Measurements from ENCODE around the gene SPDYA.

Gene SPDYA

DNA sequence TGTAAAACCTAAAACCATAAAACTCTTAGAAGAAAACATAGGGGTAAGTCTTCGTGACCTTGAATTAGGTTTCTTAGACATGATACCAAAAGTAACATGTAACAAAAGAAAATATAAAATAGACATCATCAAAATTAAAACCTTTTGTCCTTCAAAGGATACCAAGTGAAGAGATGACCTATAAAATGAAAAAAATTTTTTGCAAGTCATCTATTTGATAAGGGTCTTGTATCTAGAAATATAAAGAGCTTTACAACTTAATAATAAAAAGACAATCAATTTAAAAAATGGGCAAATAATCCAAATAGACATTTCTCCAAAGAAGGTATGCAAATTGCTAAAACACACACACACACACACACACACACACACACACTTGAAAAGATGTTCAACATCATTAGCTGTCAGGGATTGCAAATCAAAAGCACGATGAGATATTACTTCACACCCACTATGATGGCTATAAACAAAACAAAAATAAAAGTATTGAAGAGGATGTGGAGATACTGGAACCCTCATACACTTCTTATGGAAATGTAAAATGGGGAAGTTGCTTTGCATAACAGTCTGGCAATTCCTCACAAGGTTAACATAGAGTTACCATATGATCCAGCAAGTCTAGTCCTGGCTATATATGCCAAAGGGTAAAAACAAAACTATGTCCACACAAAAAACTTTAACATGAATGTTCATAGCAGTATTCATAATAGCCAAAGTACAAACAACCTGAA is 23.3 kb downstream of the SPDYA start:
- DNase-seq = no peak

DNA sequence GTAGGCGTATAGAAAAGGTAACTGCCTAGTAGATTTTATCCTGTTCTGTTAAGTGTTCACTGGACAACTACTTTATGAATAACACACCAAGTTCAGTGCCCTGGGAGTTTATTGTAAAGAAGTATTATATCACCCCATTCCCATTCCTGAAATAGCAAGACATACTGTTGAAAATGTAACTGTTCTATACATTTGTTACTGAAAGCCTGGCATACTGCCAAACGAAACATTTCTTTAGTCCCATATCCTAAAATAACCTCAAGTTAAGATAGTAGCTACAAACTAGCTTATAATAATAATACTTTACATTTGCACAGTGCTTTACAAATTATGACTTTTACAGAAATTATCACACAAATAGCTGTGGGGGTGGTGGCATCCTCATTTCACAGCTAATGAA is 25.1 kb downstream of the SPDYA start:
- no peak for DNase-seq

DNA sequence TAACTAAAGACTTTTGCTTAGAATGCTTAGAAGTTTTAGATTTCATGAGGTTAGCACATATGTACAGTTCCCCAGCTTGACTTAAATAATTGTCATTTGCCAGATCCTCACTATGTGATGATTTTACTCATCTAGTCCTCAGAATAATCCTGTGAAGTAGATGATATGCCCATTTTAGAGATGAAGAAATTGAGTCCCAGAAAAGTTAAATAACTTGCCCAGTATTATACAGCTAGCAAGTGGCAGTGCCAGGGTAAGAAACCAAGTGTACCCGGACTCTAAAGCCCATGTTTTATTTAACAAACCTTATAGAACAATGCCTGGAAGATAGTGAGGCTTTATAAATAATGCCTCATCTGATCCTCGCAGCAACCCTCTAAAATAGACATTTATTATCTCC is 28.3 kb downstream of the SPDYA start:
- DNase-seq = no peak

DNA sequence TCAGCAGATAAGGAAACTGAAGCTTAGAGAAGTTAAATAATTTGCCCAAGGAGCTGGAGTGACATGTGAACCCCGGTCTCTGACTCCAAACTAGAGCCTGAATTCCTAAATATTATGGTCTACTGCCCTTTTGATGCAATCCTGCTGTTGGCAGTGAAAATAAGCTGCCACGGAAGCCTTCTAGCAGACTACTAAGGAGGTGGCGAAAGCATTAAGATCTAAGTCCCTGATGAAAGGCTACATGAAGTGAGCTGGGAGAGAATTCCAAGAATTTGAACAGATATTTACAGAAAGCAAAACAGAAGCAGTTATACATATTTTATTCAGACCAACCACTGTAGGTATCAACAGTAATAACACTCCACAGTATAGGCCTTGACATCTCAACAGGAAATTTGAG is 31.4 kb downstream of the SPDYA start:
- DNase-seq = no peak

DNA sequence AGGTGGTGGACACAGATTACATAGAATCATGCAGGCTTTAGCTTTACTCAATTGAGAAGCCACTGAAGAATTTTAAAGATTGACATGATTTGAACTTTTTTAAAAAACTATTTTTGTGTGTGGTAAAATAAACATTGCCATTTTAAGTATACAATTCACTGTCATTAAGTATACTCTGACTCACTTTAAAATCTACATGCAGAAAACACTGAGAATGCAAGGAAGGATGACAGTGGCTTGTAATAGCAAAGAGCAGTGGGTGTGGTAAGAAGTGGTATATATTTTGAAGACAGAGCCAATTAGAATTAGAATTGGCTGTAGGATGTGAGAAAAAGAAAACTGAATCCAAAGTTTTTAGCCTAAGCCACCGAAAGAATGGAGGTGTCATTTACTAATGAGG is 44.6 kb downstream of the SPDYA start:
- no peak for DNase-seq

DNA sequence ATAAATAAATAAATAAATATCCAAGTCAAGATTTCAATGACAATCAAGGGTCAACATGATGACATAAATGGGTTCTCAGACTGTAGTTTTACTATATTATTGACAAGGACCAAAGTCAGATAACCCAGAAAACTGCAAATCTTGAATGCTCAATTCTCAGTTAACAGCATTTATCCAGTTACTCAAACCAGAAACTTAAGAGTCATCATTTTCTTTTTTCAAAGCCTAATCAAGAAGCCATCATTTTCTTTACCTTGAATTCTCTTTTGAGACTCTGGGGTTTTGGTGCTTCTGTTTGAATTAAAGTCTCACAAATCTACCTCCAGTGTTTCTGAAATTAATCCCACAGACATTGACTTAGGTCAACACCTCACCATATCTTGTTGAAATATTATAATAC is 45.3 kb downstream of the SPDYA start:
- DNase-seq = no peak

DNA sequence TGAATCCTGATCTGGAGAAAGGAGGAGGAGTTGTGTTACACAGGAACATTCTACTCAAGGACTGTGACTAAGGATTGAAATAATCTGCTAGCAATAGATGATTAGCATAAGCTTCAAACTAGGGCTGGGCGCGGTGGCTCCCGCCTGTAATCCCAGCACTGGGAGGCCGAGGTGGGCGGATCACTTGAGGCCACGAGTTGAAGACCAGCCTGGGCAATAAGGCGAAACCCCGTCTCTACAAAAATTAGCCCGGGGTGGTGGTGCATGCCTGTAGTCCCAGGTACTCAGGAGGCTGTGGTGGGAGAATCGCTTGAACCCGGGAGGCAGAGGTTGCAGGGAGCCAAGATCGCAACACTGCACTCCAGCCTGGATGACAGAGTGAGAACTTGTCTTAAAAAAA is 58.0 kb downstream of the SPDYA start:
- DNase-seq = no peak

DNA sequence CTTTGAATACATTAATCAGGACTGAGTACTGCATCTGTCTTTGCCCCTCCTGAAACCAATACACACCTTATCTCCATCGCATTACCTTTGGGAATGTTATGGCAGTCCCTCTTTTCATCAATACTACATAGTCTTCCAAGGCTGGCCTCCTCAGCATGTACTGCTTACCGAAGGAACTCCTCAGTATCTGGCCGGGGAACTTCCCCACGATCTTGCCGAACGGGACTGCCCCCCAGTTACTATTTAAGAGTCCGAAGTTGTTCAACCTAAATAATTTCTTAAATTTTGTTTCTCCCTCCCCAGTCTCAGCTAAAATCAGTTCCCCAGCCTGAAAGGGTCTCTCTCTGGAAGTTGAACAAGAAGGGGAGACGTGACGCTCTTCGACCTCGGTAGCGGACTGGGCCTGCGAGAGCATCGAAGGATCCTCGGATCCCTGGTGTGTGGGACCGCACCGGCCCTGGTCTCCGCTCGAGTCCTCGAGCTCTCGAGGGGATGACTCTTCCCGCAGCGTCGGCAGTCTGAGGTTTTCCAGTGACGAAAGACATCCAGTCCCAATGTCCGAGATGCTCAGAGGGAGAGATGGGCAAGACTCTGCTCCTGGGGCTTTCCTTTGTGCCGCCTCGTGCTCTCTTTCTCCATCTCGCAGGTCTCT is 59.0 kb downstream of the SPDYA start:
- DNase-seq = no peak

DNA sequence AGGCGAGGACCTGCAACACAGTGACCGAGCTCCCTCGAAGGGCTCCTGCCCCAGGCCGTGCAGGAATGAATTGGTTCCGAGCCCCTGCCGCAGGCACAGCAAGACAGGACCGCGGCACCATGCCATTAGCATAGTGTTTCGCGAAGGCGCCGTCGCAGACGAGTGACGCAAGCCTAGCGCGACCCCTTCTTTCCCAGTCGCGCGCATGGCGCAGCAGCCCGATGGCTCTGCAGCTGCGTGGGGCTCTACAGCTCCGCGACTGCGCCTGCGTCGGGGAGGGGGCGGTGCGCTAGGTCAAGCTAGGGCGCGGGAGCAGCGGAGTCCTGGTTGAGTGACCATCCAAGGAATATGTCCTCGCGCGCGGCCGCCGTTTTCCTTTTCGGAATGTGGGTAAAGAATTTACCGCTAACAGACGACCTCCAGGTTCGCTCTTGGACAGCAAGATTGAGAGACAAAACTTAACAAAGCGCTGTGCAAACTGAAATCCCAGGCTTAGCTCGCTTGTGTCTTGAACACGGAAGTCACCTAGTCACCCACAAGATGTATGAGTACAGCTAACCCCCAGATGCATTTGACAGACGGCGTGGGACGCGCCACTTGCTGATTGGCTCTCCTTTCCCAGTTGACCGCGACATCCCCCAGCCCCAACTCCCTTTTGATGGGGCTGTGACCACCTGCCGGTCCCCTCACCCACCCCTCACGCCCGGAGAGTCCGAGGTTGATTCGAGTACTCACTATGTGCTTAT is 59.7 kb downstream of the SPDYA start, which contains the start of gene TRMT61B:
TRMT61B (minus strand) TSS at position 164 of the 746 bp plus-strand sequence; CDS start at position 132, 32 bp downstream.
- DNase-seq = peak; percentile 98

DNA sequence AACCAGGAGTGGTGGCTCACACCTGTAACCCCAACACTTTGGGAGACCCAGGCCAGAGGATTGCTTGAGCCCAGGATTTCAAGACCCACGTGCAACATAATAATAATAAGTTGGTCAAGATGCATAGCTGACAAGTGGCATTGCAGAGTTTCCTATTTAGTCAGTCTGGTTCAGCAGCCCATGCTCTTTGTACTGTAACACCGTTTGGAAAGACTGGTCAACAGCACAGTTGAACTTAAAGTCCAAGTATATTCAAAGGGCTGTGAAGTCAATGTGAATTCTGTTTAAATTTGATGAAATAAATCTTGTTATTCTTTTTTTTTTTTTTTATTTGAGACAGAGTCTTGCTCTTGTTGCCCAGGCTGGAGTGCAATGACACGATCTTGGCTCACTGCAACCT is 61.0 kb downstream of the SPDYA start:
- no peak for DNase-seq

DNA sequence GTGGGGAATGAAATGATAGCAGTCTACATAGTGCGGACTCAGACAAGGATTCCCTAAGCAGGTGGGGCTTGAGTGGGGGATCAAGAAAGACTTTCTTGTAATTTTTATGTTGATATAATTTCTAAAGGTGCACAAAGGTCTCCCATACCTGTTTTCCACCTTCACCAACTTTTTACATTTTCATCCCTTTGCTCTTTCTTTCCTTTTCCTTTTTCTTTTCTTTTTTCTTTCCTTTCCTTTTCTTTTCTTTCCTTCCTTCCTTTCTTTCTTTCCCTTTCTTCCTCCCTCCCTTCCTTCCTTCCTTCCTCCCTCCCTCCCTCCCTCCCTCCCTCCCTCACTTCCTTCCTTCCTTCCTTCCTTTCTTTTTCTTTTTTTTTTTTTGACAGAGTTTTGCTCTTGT is 69.6 kb downstream of the SPDYA start:
- DNase-seq = no peak

DNA sequence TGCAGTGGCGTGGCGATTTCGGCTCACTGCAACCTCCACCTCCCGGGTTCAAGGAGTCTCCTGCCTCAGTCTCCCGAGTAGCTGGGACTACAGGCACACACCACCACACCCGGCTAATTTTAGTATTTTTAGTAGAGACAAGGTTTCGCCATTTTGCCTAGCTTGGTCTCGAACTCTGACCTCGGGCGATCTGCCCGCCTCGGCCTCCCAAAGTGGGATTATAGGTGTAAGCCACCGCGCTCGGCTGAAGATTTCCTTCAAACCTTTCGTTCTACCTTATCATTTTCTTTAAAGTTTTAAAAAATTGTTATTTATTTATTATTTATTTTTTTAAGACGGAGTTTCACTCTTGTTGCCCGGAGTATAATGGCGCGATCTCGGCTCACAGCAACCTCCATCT is 82.9 kb downstream of the SPDYA start:
- DNase-seq = no peak

DNA sequence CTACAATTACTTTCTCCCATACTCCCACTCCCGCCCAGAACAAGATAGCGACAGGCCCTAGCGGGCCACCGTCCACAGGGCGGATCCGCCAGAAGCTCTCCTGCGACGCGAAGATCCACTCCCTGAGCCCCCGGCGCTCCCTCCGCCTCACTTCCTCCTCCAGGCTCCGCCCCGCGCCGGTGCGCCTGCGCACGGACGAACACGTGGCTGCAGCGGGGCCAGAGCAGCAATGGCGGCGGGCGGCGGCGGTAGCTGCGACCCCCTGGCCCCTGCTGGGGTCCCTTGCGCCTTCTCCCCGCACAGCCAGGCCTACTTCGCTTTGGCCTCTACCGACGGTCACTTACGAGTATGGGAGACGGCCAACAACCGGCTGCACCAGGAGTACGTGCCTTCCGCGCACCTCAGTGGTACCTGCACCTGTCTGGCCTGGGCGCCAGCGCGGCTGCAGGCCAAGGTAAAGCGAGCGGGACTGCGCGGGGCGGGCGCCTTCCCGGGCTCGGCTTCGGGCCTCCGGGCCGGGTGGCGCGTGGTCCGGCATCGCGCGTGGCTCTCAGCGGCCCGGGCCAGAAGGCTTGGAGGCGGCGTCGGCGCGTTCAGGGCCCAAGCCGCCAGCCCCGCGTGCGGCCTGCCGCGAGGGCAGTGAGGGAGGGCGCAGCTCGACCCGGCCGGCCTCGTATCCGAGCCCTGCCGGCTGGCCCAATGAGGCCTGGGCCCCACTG is 84.0 kb downstream of the SPDYA start, which contains the start of gene WDR43:
WDR43 (plus strand) TSS at position 198 of the 719 bp plus-strand sequence; CDS start at position 230, 32 bp downstream.
- peak; percentile 99 for DNase-seq

DNA sequence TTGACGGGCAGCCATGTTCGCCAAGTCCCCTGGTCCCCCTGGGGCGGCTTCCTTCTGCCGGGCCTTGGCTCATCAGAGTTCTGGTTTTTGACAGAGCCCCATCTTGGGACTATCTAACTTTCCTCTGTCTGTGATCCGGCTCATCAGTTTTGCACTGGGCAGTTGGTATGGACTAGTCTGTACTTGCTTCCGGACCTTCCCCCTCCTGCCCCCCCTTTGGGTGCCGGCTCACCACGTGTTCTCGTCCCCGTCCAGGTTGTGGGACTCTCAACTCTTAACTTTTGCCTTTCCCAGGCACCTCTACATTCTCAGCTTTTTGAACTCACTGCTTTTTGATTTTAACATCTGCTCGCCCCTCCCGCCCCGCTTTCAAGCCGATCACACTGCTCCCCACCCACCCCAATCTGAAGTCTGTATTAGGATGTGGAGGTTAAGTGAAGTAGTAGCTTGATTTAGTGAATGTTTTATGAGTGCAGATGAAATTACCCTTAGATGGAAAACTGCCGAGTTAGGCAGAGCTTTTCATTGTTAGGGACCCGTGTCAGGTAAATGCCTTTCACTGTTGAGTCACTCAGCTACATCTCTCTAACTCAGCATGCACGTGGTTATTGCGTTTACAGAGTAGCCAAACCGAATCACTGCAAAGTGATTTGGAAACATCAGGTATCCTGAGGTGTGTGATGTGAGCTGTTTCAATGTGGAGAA is 84.7 kb downstream of the SPDYA start:
- peak; percentile 62 for DNase-seq

DNA sequence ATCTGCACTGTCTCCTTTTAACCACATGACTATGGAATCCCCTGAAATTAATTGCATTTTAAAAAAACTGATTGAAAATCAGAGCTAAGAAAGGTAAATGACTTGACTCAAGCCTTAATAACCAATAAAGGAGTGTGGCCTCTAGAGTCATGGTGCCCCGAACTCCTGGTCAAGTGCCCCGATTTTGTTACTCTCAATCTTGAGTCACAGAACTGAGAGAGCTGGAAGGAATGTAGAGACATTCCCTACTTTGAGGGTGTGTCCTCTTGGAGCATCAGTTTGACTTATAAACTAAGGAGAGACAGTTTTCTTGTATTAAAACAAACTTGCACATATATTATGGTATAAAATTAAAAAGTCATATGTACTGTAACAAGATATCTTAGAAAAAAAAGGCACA is 86.3 kb downstream of the SPDYA start:
- no peak for DNase-seq

DNA sequence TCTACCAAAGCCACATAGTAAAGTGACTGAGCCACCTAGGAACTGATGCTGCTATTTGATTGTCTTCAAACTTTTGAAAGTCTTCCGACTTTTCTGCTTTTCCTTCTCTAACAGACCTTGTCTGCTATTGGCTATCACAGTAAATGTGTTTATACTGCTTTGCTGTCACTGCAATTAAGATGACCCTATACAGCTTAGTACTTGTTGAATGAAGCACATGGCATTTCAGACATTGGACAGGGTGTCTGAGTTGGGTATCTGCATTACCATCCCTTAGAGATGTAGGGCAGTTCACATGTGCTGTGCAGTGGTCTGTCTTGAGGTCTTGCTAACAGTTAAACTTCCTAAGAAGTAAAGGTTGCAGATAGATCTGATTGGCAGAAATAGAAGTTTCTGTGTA is 87.4 kb downstream of the SPDYA start:
- DNase-seq = no peak

Measured in right forelimb (tissue), 1 donor.